PC-9 (cell line): ENCODE measurements around the gene KCNJ14.

Source experiments
- CTCF ChIP-seq: fragments of 200-600 bp; sonication (generic); conservative IDR thresholded peaks from 2 replicates; pipeline ENCODE4 v1.6.1; 2017; ENCODE audit warnings: mixed run types, antibody characterized with exemption, mild to moderate bottlenecking, moderate library complexity
- EZH2 ChIP-seq: fragments of 200-600 bp; sonication (generic); IDR thresholded peaks from 2 replicates; pipeline ENCODE4 v1.8.0; 2017; ENCODE audit warnings: antibody characterized with exemption, low read depth

- TF ChIP-seq CTCF: no peak
- TF ChIP-seq EZH2: no peak
Measured at GRCh38 chr19:48510421-48511268, 55.3 kb downstream of the KCNJ14 start.
